HG03558 (cell line): ENCODE results near the gene CPEB4.

Experiments used
- ATAC-seq: cut with Tn5 transposase; IDR thresholded peaks from one replicate; pipeline ENCODE4 v1.9.1; 2021; ENCODE audit warnings: moderate number of reproducible peaks; ENCODE audit not compliant: unreplicated experiment; ENCODE audit errors: extremely low read depth

Gene CPEB4

DNA sequence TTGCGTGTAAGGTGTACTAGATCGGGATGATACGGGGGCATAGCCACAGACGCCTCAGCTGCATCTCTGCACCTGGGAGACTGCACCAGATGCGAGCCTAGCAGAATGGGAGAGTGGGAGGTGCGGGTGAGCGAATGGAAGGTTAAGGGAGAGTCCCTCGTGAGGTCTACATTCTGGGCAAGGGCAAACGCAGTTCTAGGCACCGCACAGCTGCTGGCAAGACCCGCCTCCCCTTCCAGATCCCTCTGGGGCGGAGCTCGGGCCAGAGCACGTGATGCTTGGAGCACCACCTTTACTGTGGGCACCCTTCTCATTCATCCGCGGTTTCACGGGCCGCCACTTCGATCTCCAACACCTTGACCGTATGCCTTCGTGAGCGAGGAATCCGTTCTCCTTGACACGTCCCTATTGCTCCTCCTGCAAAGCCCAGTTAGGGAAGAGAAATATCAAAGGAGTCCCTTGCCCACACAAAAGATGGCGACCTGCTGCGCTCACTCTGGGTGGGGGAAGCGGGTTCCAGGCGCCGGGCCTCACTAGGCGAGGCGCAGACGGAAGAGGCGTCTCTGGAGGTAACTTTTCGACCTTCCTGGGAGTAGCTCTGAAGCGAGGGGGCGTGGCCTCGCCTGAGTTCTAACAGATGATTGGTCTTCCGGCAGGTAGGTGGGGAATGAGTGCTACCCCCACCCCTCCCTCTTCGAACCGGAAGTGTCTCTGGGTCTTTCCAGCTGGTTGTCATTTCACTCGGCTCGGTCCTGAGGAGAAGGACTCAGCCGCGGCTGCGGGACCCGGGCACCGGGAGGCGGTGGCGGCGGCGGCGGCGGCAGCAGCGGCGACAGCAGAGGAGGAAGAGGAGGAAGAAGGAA is at the start of gene CPEB4:
Gene CPEB4 (plus strand): TSS at position 740 of the 863 bp plus-strand sequence. CDS start 1,385 bp downstream, outside the sequence.
- peak; percentile 81 for ATAC-seq

DNA sequence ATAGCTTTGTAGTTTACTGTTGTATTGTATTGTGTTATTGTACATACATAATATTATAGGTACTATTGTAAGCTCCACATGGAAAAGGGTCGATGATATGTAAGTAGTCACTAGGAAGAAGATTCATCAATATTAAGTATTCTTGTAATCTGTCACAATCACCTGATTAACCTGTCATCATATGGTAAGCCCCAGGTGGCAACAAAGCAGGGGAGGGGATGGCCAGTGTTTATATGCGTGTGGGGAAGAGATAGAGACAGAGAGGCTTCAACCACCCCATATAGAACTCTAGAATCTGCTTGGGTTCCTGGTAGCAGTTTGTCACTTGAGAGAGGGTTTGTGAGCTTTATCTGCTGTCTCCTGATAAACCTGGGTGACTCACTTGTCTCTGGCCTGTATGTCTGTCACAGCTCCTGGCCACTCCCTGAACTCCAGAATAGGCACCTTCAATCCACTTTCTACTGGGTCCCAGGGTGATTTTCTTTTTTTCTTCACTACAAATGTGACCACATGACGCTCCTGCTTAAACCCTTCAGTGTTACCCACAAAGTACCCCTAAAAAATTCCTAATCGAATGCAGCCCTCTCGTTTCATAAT is 48.9 kb upstream of the CPEB4 start:
- ATAC-seq = no peak

- ATAC-seq = no peak
Measured at GRCh38 chr5:173840111-173840983, 47.8 kb upstream of the CPEB4 start.

DNA sequence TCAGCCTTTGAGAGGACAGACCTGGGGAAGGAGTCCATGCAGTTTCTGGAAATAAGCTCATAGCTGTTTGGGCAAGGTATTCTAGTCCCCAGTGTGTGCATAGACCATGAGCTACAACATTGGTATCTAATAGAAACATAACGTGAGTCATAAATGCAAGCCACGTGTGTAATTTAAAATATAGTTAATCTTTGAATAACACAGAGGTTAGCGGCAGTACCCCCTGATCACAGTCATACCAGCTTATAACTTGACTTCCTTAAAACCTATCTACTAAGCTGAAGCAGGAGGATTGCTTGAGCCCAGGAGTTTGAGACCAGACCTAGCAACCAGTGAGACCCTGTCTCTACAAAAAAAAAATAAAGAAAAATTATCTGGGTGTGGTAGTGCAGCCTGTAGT is 46.4 kb upstream of the CPEB4 start:
- no peak for ATAC-seq

- ATAC-seq = no peak
Measured at GRCh38 chr5:173843794-173844193, 44.4 kb upstream of the CPEB4 start.

GRCh38 chr5:173845321-173845720 is 42.8 kb upstream of the CPEB4 start:
- no peak for ATAC-seq

- ATAC-seq = no peak
Measured at GRCh38 chr5:173846929-173847501, 41.1 kb upstream of the CPEB4 start.

DNA sequence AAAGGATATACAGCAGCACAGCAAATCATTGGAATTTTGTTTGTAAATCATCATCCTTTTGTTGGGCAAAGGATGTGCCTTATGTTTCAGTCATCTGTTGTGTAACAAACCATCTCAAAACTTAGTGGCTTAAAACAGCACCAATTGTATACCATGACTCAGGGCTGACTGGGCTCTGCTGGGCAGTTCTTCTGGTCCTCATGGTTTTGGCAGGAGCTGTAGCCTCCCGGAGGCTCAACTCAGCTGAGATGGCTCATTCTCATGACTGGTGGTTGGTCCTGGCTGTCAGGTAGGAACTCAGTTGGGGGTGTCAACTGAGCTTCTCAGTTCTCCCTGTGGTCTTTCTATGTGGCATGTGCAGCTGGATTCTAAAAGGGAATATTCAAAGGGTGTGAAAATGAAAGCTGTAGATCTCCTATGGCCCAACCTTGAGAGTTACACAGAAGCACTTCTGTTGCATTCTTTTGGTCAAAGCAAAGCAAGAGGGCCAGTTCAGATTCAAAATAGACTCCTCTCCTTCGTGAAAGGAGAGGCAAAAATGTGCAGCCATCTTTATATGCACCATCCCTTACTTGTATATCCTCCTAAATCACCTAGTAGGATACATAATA is 39.1 kb upstream of the CPEB4 start:
- no peak for ATAC-seq

GRCh38 chr5:173849908-173850307 is 38.2 kb upstream of the CPEB4 start:
- no peak for ATAC-seq

DNA sequence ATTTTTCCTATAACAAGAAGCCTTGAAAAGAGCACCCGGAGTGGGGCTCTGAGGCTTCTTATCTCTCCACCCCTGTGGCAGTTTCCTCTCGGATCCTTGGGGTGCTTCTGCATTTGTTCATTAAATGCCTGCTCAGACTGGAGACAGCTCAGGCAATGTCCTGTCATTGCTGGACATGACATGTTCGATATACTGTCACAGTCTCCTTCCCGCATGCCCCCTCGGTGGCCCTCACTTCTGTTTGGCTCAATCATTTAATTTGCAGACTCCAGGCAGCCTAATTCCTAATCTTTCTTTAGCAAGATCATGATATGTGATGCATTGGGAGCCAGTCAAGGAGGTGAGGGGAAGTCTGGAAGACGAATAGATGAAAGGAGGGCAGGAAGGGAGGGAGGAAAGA is 37.5 kb upstream of the CPEB4 start:
- ATAC-seq = no peak

- ATAC-seq = no peak
Measured at GRCh38 chr5:173851595-173852243, 36.4 kb upstream of the CPEB4 start.

DNA sequence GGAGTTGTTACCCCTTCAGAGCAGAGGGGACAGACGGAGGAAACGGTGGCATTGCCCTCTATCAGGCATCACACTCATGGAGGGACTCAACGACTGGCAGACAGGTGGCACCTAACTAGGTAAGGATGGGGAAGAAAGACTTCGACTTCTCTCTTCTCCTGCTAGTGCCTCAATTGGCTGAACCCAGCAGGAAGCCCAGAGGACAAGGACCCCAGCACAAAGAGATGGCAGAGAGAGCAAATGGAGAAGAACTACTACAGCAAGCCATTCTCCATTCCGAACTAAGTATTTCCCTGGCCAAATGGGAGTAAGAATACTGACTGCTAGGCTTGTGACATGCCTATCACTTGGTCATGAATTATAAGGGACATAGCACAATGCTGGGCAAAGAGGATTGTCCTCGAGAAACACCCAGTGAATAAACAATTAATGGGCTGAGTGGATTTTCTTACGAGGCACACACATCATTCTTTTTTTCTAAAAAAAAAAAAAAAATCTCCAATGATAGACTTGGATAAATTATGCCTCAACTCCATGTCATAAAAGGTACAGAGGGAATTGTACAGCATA is 35.3 kb upstream of the CPEB4 start:
- ATAC-seq = no peak

DNA sequence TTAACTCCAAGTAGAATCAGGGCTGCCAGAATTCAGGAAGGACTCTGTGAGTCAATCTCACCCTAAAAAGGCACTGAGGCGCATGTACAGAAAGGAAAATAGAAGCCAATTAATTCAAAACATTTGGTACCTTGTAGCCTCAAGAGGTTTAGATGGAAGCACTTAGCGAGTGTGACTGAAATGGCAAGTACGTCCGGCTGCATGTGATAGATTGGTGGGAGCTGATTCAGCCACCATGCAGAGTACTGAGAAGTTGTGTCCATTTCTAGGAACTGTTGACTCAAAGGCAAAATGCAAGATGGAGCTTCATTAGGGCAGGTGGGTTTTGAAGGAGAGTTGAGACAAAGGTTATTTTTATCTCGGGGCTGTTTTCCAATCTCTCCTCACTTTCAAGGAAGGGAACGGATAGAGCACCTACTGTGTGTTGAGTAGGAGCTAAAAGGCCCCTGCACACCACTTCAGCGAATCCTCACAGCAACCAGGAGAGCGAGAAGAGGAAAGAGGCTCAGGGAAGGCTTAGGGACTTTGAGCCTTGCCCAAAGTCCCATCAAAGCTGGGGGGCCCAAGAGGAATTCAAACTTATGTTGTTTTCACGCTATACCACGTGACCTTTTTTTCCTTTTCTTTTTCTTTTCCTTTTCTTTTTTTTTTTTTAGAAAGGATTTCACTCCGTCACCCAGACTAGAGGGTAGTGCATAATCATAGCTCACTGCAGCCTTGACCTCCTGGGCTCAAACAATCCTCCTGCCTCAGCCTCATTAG is 34.6 kb upstream of the CPEB4 start:
- ATAC-seq = no peak

- ATAC-seq = no peak
Measured at GRCh38 chr5:173855162-173855994, 32.8 kb upstream of the CPEB4 start.

GRCh38 chr5:173855995-173856656 is 32.0 kb upstream of the CPEB4 start:
- no peak for ATAC-seq

- ATAC-seq = no peak
Measured at GRCh38 chr5:173857234-173857633, 30.9 kb upstream of the CPEB4 start.

GRCh38 chr5:173858021-173858669 is 30.0 kb upstream of the CPEB4 start:
- no peak for ATAC-seq
